Large intestine (tissue), 3 donors: Measurements from ENCODE around the gene GRID1. TPM values are rescaled to one million over a fixed set of nuclear protein-coding genes. Genes with fewer than 3 reads are reported as not detected.

Experiments
- DNase-seq, 2 donors: peaks; one replicate each; pipeline versions ENCODE4 v3.0.0 to v3.0.0-alpha.2; 2013
- H3K27ac ChIP-seq: one replicate; pipeline ENCODE4 v1.5.1; 2013; ENCODE audit warnings: low read length
- H3K27me3 ChIP-seq: 2 replicates; pipeline ENCODE4 v1.6.1; 2013; ENCODE audit warnings: low read length; ENCODE audit not compliant: control insufficient read depth, insufficient read depth
- H3K36me3 ChIP-seq: 2 replicates; pipeline ENCODE4 v1.6.1; 2013; ENCODE audit warnings: low read length; ENCODE audit not compliant: control insufficient read depth, insufficient read depth
- H3K4me1 ChIP-seq: one replicate; pipeline ENCODE4 v1.6.1; 2013; ENCODE audit warnings: low read length; ENCODE audit not compliant: control insufficient read depth, insufficient read depth
- H3K4me3 ChIP-seq: one replicate; pipeline ENCODE4 v1.5.1; 2013; ENCODE audit warnings: low read length
- H3K9me3 ChIP-seq: one replicate; pipeline ENCODE4 v1.6.1; 2013; ENCODE audit warnings: mild to moderate bottlenecking, low read depth, low read length, moderate library complexity; ENCODE audit not compliant: control insufficient read depth
- WGBS: methylation state at CpG from one replicate; pipeline ENCODE4 v1.1.5; 2013; ENCODE audit warnings: low lambda C conversion rate; ENCODE audit not compliant: insufficient coverage; 5-methylcytosine and 5-hydroxymethylcytosine counted together
- polyA plus RNA-seq: library from polyadenylated mRNA; unstranded; fragments of 120-200 nt; gene quantifications from one replicate; pipeline ENCODE4 v1.2.1, GENCODE V29; 2013

The GRID1 gene
- polyA plus RNA-seq, 1 donor = 1.7 TPM

GRCh38 chr10:86370006-86370585 lies 3.5 kb upstream of the GRID1 start:
- DNase-seq = no peak
- no peak overlapping the region for H3K4me3 ChIP-seq
- no CpG with 5 or more reads among the region's 4 CpGs for WGBS
- no peaks in the 10 kb centered on the region for H3K36me3 ChIP-seq
- peaks cover 79% of the 10 kb centered on the region for H3K27me3 ChIP-seq
- peaks cover 7% of the 10 kb centered on the region for H3K9me3 ChIP-seq
- no peak overlapping the region for H3K27ac ChIP-seq
- H3K4me1 ChIP-seq = no peaks in the 10 kb centered on the region

GRCh38 chr10:86368987-86369386 lies 2.4 kb upstream of the GRID1 start:
- peaks cover 83% of the 10 kb centered on the region for H3K27me3 ChIP-seq
- no peaks in the 10 kb centered on the region for H3K36me3 ChIP-seq
- peaks cover 13% of the 10 kb centered on the region for H3K9me3 ChIP-seq
- peaks cover 6% of the 10 kb centered on the region for H3K4me1 ChIP-seq
- no CpG with 5 or more reads among the region's 2 CpGs for WGBS
- DNase-seq = no peak
- H3K27ac ChIP-seq = no peak overlapping the region
- H3K4me3 ChIP-seq = no peak overlapping the region

- Histone ChIP-seq H3K4me3 (no peak overlapping the region), H3K4me1 (peaks cover 8% of the 10 kb centered on the region), H3K9me3 (peaks cover 13% of the 10 kb centered on the region), H3K36me3 (no peaks in the 10 kb centered on the region), H3K27me3 (peaks cover 88% of the 10 kb centered on the region), H3K27ac (no peak overlapping the region)
- DNase-seq = no peak
- WGBS = no CpG with 5 or more reads among the region's 1 CpG
Measured at GRCh38 chr10:86368046-86368445, 1.5 kb upstream of the GRID1 start.

- Histone ChIP-seq H3K4me3 (no peak overlapping the region), H3K36me3 (no peaks in the 10 kb centered on the region), H3K27ac (no peak overlapping the region), H3K27me3 (peaks cover 91% of the 10 kb centered on the region), H3K4me1 (peaks cover 14% of the 10 kb centered on the region), H3K9me3 (peaks cover 13% of the 10 kb centered on the region)
- no CpG with 5 or more reads among the region's 62 CpGs for WGBS
- DNase-seq = peak in 1 of 2 donors; percentile 27
Measured at GRCh38 chr10:86367152-86367951, 757 bp upstream of the GRID1 start.

- H3K27me3 ChIP-seq = peaks cover 88% of the 10 kb centered on the region
- DNase-seq = no peak
- peaks cover 13% of the 10 kb centered on the region for H3K9me3 ChIP-seq
- H3K27ac ChIP-seq = no peak overlapping the region
- no CpG with 5 or more reads among the region's 38 CpGs for WGBS
- no peaks in the 10 kb centered on the region for H3K36me3 ChIP-seq
- H3K4me1 ChIP-seq = peaks cover 17% of the 10 kb centered on the region
- no peak overlapping the region for H3K4me3 ChIP-seq
Measured at GRCh38 chr10:86366902-86367151, 232 bp upstream of the GRID1 start.

- peak overlapping the region; percentile 15 for H3K4me3 ChIP-seq
- WGBS = 20% methylated on average over 1 of the region's 47 CpGs
- DNase-seq = peak in 1 of 2 donors; percentile 31
- peaks cover 29% of the 10 kb centered on the region for H3K4me1 ChIP-seq
- no peaks in the 10 kb centered on the region for H3K36me3 ChIP-seq
- peaks cover 76% of the 10 kb centered on the region for H3K27me3 ChIP-seq
- H3K27ac ChIP-seq = no peak overlapping the region
- peaks cover 13% of the 10 kb centered on the region for H3K9me3 ChIP-seq
Measured at GRCh38 chr10:86365346-86366032, 1.1 kb downstream of the GRID1 start.

- H3K4me1 ChIP-seq = peaks cover 31% of the 10 kb centered on the region
- H3K36me3 ChIP-seq = no peaks in the 10 kb centered on the region
- H3K27ac ChIP-seq = no peak overlapping the region
- H3K9me3 ChIP-seq = peaks cover 13% of the 10 kb centered on the region
- no CpG with 5 or more reads among the region's 46 CpGs for WGBS
- peak overlapping the region; percentile 15 for H3K4me3 ChIP-seq
- peak in 1 of 2 donors; percentile 32 for DNase-seq
- peaks cover 68% of the 10 kb centered on the region for H3K27me3 ChIP-seq
Measured at GRCh38 chr10:86364491-86365345, 1.9 kb downstream of the GRID1 start.

GRCh38 chr10:86363833-86364490 lies 2.6 kb downstream of the GRID1 start:
- WGBS = 0% methylated on average over 1 of the region's 29 CpGs
- Histone ChIP-seq H3K27me3 (peaks cover 60% of the 10 kb centered on the region), H3K9me3 (peaks cover 13% of the 10 kb centered on the region), H3K36me3 (no peaks in the 10 kb centered on the region), H3K27ac (no peak overlapping the region), H3K4me1 (peaks cover 31% of the 10 kb centered on the region), H3K4me3 (no peak overlapping the region)
- peak in 1 of 2 donors; percentile 20 for DNase-seq

- peaks cover 13% of the 10 kb centered on the region for H3K9me3 ChIP-seq
- peak in 1 of 2 donors; percentile 60 for DNase-seq
- peaks cover 54% of the 10 kb centered on the region for H3K27me3 ChIP-seq
- no peak overlapping the region for H3K4me3 ChIP-seq
- no CpG with 5 or more reads among the region's 80 CpGs for WGBS
- no peaks in the 10 kb centered on the region for H3K36me3 ChIP-seq
- no peak overlapping the region for H3K27ac ChIP-seq
- peaks cover 31% of the 10 kb centered on the region for H3K4me1 ChIP-seq
Measured at GRCh38 chr10:86363184-86363832, 3.3 kb downstream of the GRID1 start.
